ENCODE measurements around the gene CTNNA3. TPM values are rescaled to one million over a fixed set of nuclear protein-coding genes. Genes with fewer than 3 reads are reported as not detected.

The CTNNA3 gene
- total and polyA plus RNA-seq, 4 donors: under 0.01 to 39.8 (median 0.09) TPM

- Histone ChIP-seq H3K9ac (ENCODE audit: insufficient read depth in 1 of 2, low read length in 2 of 2) (no peak overlapping the region), H3K36me3 (ENCODE audit: control insufficient read depth in 4 of 4, insufficient read depth in 4 of 4, low read length in 4 of 4) (no peaks in the 10 kb centered on the region), H3K27me3 (ENCODE audit: control insufficient read depth in 3 of 3, insufficient read depth in 3 of 3, low read length in 2 of 3) (no peaks in the 10 kb centered on the region), H3K4me3 (no peak overlapping the region), H3K27ac (ENCODE audit: low read depth in 1 of 2, low read length in 1 of 2) (no peak overlapping the region), H3K9me3 (ENCODE audit: control insufficient read depth in 4 of 4, insufficient read depth in 3 of 4, low read length in 3 of 4) (no peaks in the 10 kb centered on the region), H3K4me1 (ENCODE audit: control insufficient read depth in 5 of 5, insufficient read depth in 5 of 5, low read length in 5 of 5) (peaks cover 0 to 2% (median 0%) of the 10 kb centered on the region in 5 donors)
- DNase-seq (no peak), ATAC-seq (ENCODE audit: insufficient read depth, low FRiP score) (no peak)
- 96 to 100% methylated on average over 1 of the region's 1 CpG for WGBS, 2 donors
- TF ChIP-seq, protein P1, sequence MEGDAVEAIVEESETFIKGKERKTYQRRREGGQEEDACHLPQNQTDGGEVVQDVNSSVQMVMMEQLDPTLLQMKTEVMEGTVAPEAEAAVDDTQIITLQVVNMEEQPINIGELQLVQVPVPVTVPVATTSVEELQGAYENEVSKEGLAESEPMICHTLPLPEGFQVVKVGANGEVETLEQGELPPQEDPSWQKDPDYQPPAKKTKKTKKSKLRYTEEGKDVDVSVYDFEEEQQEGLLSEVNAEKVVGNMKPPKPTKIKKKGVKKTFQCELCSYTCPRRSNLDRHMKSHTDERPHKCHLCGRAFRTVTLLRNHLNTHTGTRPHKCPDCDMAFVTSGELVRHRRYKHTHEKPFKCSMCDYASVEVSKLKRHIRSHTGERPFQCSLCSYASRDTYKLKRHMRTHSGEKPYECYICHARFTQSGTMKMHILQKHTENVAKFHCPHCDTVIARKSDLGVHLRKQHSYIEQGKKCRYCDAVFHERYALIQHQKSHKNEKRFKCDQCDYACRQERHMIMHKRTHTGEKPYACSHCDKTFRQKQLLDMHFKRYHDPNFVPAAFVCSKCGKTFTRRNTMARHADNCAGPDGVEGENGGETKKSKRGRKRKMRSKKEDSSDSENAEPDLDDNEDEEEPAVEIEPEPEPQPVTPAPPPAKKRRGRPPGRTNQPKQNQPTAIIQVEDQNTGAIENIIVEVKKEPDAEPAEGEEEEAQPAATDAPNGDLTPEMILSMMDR (IDR thresholded peaks at IDR 0.05; ENCODE audit: control extremely low read depth, extremely low read depth): no peak
Observed at GRCh38 chr10:67011480-67011879, 684.5 kb downstream of the CTNNA3 start.

DNA sequence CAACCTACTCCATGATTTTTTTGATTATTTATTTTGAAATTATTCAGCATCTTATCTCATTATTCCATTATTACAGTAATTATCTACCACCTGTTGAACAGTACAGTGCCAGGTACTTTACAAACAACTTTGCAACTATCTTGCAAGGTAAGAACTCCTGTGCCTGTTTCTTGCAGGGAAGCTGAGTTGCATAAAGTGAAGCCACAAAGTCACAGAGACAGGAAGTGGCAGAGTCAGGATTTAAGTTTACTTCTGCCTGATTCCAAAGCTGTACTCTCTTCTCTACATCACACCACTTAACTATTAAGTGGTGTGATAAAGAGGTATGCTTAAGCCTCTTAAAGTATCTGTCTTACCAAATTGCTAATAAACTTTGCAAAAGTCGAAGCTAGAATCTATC, 690.0 kb downstream of the CTNNA3 start:
- Histone ChIP-seq H3K9ac (ENCODE audit: insufficient read depth in 1 of 2, low read length in 2 of 2) (no peak overlapping the region), H3K36me3 (ENCODE audit: control insufficient read depth in 4 of 4, insufficient read depth in 4 of 4, low read length in 4 of 4) (no peaks in the 10 kb centered on the region), H3K27me3 (ENCODE audit: control insufficient read depth in 3 of 3, insufficient read depth in 3 of 3, low read length in 2 of 3) (no peaks in the 10 kb centered on the region), H3K9me3 (ENCODE audit: control insufficient read depth in 4 of 4, insufficient read depth in 3 of 4, low read length in 3 of 4) (no peaks in the 10 kb centered on the region), H3K4me3 (no peak overlapping the region), H3K27ac (ENCODE audit: low read depth in 1 of 2, low read length in 1 of 2) (no peak overlapping the region), H3K4me1 (ENCODE audit: control insufficient read depth in 5 of 5, insufficient read depth in 5 of 5, low read length in 5 of 5) (no peaks in the 10 kb centered on the region)
- no peak for DNase-seq
- TF ChIP-seq, protein P1 (IDR thresholded peaks at IDR 0.05; ENCODE audit: control extremely low read depth, extremely low read depth): no peak
- 45 to 71% methylated on average over 1 of the region's 1 CpG for WGBS, 2 donors
- ATAC-seq (ENCODE audit: insufficient read depth, low FRiP score): no peak

DNA sequence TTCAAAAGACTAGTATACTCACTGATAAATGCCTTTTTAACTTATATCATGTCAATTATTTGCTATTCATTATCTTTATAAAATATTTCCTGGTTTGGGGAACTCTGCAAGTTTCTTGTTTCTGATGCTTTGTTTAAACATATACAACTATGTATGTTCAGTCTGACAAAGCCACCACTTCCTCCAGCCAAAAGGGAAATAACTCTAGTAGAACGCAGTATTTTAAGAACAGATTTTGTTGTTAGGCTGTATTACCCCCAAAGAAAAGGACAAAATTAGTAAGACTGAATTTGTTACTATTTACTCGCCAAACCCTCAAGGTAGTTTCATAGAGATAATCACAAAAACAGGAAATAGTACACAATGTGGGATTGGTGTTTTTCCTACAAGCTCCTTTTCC, 691.3 kb downstream of the CTNNA3 start:
- H3K9me3 ChIP-seq (ENCODE audit: control insufficient read depth in 4 of 4, insufficient read depth in 3 of 4, low read length in 3 of 4): no peaks in the 10 kb centered on the region
- TF ChIP-seq, protein P1 (IDR thresholded peaks at IDR 0.05; ENCODE audit: control extremely low read depth, extremely low read depth): no peak
- ATAC-seq (ENCODE audit: insufficient read depth, low FRiP score): no peak
- no peak for DNase-seq
- 32 to 53% methylated on average over 2 of the region's 2 CpGs for WGBS, 2 donors
- no peak overlapping the region for H3K9ac ChIP-seq (ENCODE audit: insufficient read depth in 1 of 2, low read length in 2 of 2)
- H3K27ac ChIP-seq (ENCODE audit: low read depth in 1 of 2, low read length in 1 of 2): no peak overlapping the region
- no peaks in the 10 kb centered on the region for H3K27me3 ChIP-seq (ENCODE audit: control insufficient read depth in 3 of 3, insufficient read depth in 3 of 3, low read length in 2 of 3)
- H3K4me1 ChIP-seq (ENCODE audit: control insufficient read depth in 5 of 5, insufficient read depth in 5 of 5, low read length in 5 of 5): peaks cover 0 to 10% (median 0%) of the 10 kb centered on the region in 5 donors
- no peak overlapping the region for H3K4me3 ChIP-seq
- H3K36me3 ChIP-seq (ENCODE audit: control insufficient read depth in 4 of 4, insufficient read depth in 4 of 4, low read length in 4 of 4): no peaks in the 10 kb centered on the region
